Adrenal gland (tissue), 5 donors: Measurements from ENCODE around the gene RBPMS2.

Experiments
- POLR2A ChIP-seq, 2 donors: fragments of 450-650 bp; IDR thresholded peaks; one replicate each; pipeline ENCODE4 v1.6.1; 2017; ENCODE audit warnings: antibody characterized with exemption in 2 of 2, mild to moderate bottlenecking in 2 of 2, moderate library complexity in 1 of 2
- TF ChIP-seq, protein P1 (sequence below), 6 experiments: fragments of 450-650 bp in 4 of 6; fragments of 200-600 bp in 2 of 6; sonication (generic) in 1 of 6; IDR thresholded peaks; 1 replicate in 5 of 6; 2 replicates in 1 of 6; pipeline versions ENCODE4 v1.5.1 to v1.8.0; 2016 to 2021; ENCODE audit warnings: antibody characterized with exemption in 6 of 6, mild to moderate bottlenecking in 2 of 6, moderate library complexity in 1 of 6
- donor health status: DM: no; HTN: no; CAD: no.

- no peak for TF ChIP-seq POLR2A (IDR thresholded peaks at IDR 0.05)
- TF ChIP-seq, protein P1, sequence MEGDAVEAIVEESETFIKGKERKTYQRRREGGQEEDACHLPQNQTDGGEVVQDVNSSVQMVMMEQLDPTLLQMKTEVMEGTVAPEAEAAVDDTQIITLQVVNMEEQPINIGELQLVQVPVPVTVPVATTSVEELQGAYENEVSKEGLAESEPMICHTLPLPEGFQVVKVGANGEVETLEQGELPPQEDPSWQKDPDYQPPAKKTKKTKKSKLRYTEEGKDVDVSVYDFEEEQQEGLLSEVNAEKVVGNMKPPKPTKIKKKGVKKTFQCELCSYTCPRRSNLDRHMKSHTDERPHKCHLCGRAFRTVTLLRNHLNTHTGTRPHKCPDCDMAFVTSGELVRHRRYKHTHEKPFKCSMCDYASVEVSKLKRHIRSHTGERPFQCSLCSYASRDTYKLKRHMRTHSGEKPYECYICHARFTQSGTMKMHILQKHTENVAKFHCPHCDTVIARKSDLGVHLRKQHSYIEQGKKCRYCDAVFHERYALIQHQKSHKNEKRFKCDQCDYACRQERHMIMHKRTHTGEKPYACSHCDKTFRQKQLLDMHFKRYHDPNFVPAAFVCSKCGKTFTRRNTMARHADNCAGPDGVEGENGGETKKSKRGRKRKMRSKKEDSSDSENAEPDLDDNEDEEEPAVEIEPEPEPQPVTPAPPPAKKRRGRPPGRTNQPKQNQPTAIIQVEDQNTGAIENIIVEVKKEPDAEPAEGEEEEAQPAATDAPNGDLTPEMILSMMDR (IDR thresholded peaks at IDR 0.05): no peak
Measured at GRCh38 chr15:64772964-64773363, 2.4 kb downstream of the RBPMS2 start.
